Lower lobe of right lung (tissue), 2 donors: ENCODE measurements around the gene UBQLN3. TPM values are rescaled to one million over a fixed set of nuclear protein-coding genes. Genes with fewer than 3 reads are reported as not detected.

Experiments used
- ATAC-seq, 2 donors: fragments of 200-7000 bp; cut with Tn5 transposase; one replicate each; pipeline ENCODE4 v1.9.1; 2020 to 2022; ENCODE audit warnings: mild to moderate bottlenecking in 2 of 2, moderate library complexity in 2 of 2
- DNase-seq: peaks from one replicate; pipeline ENCODE4 v3.0.0-alpha.2; 2020
- H3K27ac ChIP-seq: fragments of 200-600 bp; one replicate; pipeline ENCODE4 v1.8.0; 2022
- H3K27me3 ChIP-seq: fragments of 200-600 bp; one replicate; pipeline ENCODE4 v1.8.0; 2022; ENCODE audit warnings: low read depth
- H3K36me3 ChIP-seq: fragments of 200-600 bp; one replicate; pipeline ENCODE4 v1.8.0; 2022; ENCODE audit warnings: mild to moderate bottlenecking
- H3K4me1 ChIP-seq: fragments of 200-600 bp; one replicate; pipeline ENCODE4 v1.8.0; 2022
- H3K4me3 ChIP-seq: fragments of 200-600 bp; one replicate; pipeline ENCODE4 v1.8.0; 2022; ENCODE audit warnings: mild to moderate bottlenecking
- H3K9me3 ChIP-seq: fragments of 200-600 bp; one replicate; pipeline ENCODE4 v1.8.0; 2022
- intact Hi-C: fragments of 100-400 bp; cut with DNase I; formaldehyde crosslinking; loops from one replicate; pipeline ENCODE4 v1.11.0; 2022
- total RNA-seq: library from RNA; stranded (reverse); fragmentation: NEBNext Ultra II Directional; extraction: Animal tissue kit (Norgen Biotek cat#: 25700); gene quantifications from one replicate; pipeline ENCODE4 v1.2.1, GENCODE V29; 2021
- TF ChIP-seq, protein P1 (sequence below): fragments of 200-600 bp; IDR thresholded peaks from one replicate; pipeline ENCODE4 v1.8.0; 2022; ENCODE audit warnings: antibody characterized with exemption, mild to moderate bottlenecking
- donor health status: DM: no; HTN: yes; CAD: no; lungs with severe emphysema.

Gene UBQLN3
- total RNA-seq, 1 donor from 2014 or later, result 0.50 TPM

DNA sequence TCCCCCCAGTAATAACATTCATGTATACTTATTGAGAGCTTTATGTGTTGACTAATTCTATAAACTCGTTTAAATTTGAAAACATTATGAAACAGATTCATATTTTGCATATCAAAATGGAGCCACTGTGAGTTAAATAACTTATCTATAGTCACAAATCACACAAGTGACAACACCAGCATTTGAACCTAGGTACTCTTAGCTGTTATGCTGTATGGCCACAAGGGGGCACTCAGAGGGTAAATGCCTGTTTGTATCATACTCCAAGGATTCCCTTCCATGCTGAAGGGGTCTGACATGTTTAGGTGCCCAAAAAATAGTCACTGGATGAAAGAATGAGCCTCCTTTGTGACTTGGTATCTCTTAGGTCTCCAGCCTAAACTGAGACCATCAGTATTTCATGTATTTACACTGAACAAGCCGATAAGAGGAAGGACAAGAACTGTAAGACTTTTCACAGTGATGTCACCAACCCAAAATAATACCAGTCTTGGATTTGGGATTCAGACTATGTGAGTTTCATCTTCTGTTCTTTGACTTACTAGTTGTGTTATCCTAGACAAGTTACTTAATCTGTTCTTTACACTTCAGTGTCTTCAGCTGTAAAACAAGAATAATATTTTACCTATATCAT, 33.5 kb downstream of the UBQLN3 start:
- intact Hi-C loops, result loop anchor here (10.0 kb wide), 1 partner anchor 328 kb away; the partner anchor contains the start of gene OR52N2
- ATAC-seq, result peak; percentile 72 to 78

DNA sequence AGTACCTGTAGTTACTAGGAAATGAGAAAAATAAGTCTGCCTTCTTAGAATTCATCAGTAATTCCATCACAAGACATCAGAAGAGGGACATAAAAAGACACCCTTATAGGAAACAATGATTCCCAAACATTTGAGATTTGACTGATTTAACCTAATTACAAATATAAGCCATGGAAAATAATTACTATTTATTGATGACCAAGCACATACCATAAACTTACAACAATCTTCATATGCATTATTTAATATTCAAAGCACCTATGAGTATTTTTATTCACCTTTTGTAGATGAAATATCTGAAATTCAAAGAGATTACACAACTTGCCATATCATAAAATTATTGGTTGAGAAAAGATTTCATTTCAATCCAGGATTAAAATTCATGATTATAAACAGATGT, 35.8 kb downstream of the UBQLN3 start:
- intact Hi-C loops, result loop anchor here (10.0 kb wide), 1 partner anchor 331 kb away; the partner anchor contains the start of gene OR52N2
- H3K9me3 ChIP-seq, result no peaks in the 10 kb centered on the region
- DNase-seq (no peak), ATAC-seq (no peak)
- no peaks in the 10 kb centered on the region for H3K27me3 ChIP-seq
- no peak overlapping the region for H3K27ac ChIP-seq
- H3K36me3 ChIP-seq, result no peaks in the 10 kb centered on the region
- TF ChIP-seq, protein P1, sequence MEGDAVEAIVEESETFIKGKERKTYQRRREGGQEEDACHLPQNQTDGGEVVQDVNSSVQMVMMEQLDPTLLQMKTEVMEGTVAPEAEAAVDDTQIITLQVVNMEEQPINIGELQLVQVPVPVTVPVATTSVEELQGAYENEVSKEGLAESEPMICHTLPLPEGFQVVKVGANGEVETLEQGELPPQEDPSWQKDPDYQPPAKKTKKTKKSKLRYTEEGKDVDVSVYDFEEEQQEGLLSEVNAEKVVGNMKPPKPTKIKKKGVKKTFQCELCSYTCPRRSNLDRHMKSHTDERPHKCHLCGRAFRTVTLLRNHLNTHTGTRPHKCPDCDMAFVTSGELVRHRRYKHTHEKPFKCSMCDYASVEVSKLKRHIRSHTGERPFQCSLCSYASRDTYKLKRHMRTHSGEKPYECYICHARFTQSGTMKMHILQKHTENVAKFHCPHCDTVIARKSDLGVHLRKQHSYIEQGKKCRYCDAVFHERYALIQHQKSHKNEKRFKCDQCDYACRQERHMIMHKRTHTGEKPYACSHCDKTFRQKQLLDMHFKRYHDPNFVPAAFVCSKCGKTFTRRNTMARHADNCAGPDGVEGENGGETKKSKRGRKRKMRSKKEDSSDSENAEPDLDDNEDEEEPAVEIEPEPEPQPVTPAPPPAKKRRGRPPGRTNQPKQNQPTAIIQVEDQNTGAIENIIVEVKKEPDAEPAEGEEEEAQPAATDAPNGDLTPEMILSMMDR, result no peak
- H3K4me3 ChIP-seq, result no peak overlapping the region
- no peaks in the 10 kb centered on the region for H3K4me1 ChIP-seq

More for the DNA sequence above, 33.5 kb downstream of the UBQLN3 start:
- no peak for DNase-seq
- Histone ChIP-seq H3K4me3 (no peak overlapping the region), H3K4me1 (no peaks in the 10 kb centered on the region), H3K9me3 (no peaks in the 10 kb centered on the region), H3K27me3 (no peaks in the 10 kb centered on the region), H3K36me3 (no peaks in the 10 kb centered on the region), H3K27ac (no peak overlapping the region)
- TF ChIP-seq, protein P1, result peak; percentile 83

DNA sequence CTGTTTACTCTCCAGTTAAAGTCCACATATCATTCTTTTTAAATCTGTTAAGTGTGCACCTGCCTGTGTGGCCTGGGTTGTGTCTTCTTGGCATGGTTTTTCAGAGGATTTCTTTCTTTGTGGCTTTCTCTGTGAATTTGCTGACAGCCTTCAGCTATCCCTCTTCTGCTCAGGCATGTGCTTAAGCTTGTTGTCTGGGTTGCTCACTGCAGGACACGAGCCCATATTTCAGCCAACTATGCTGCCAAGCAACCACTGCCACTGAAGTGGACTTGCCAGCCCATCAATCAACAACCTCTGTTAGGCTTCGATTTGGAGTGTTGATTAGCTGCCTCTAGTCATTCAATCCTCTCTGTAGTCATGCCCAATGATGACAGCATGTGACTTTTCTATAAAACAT, 42.2 kb downstream of the UBQLN3 start:
- Histone ChIP-seq H3K36me3 (no peaks in the 10 kb centered on the region), H3K9me3 (no peaks in the 10 kb centered on the region), H3K4me3 (no peak overlapping the region), H3K27ac (no peak overlapping the region), H3K27me3 (no peaks in the 10 kb centered on the region), H3K4me1 (no peaks in the 10 kb centered on the region)
- DNase-seq (no peak), ATAC-seq (no peak)
- intact Hi-C loops, result no loop called here
- TF ChIP-seq, protein P1, result no peak

DNA sequence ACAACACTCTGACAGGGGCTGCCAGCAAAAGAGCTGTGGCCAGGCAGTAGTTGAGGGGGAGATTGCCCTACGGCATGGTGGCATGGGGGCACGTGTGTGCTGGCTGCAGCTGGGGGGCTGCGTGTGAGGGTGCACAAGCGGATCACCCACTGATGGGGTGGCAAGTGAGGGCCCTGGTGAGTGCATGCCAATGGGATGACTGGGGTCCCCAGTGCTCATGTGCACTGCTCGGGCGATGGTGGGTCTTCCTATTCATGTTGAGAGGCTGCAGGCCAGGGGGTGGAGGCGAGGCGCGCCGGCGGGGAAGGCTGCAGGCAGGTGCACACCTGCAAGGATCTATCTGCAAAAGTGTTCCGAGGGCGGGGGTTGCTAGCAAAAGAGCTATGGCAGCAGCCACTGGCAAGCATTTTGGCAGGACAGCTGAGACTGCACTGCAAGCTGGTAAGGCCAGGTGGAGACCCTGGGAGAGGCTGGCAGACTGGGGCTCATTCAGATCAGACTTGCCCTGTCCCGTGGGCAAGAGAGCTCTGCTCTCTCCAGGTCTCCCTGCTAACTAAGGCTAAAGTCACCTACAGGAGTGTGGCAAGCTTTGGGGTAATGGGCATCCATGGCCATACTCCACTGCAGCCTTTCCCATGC, 48.7 kb downstream of the UBQLN3 start:
- H3K27ac ChIP-seq, result no peak overlapping the region
- H3K9me3 ChIP-seq, result no peaks in the 10 kb centered on the region
- DNase-seq (no peak), ATAC-seq (no peak)
- no peaks in the 10 kb centered on the region for H3K36me3 ChIP-seq
- TF ChIP-seq, protein P1, result no peak
- no peak overlapping the region for H3K4me3 ChIP-seq
- H3K4me1 ChIP-seq, result no peaks in the 10 kb centered on the region
- intact Hi-C loops, result no loop called here
- no peaks in the 10 kb centered on the region for H3K27me3 ChIP-seq

Other genes starting within 250 kb of the UBQLN3 start
- gene HBE1, start 240.0 kb downstream of the UBQLN3 start, total RNA-seq, result not detected
- not detected for gene OR51B4, start 208.0 kb downstream of the UBQLN3 start, total RNA-seq
- not detected for gene OR51B2, start 185.7 kb downstream of the UBQLN3 start, total RNA-seq
- gene OR51B5, start 166.4 kb downstream of the UBQLN3 start, total RNA-seq, result not detected
- not detected for gene OR51B6, start 158.4 kb downstream of the UBQLN3 start, total RNA-seq
- gene OR51M1, start 126.1 kb downstream of the UBQLN3 start, total RNA-seq, result not detected
- not detected for gene OR51Q1, start 87.8 kb downstream of the UBQLN3 start, total RNA-seq
- 0.41 TPM for gene OR51I1, start 68.4 kb downstream of the UBQLN3 start, total RNA-seq
- not detected for gene OR51I2, start 60.6 kb downstream of the UBQLN3 start, total RNA-seq
- not detected for gene OR52D1, start 21.3 kb downstream of the UBQLN3 start, total RNA-seq
- gene UBQLNL, start 6.7 kb upstream of the UBQLN3 start, total RNA-seq, result 1.1 TPM
- 0.35 TPM for gene OR52H1, start 38.6 kb upstream of the UBQLN3 start, total RNA-seq
- gene OR52B6, start 70.9 kb upstream of the UBQLN3 start, total RNA-seq, result not detected
- 3.7 TPM for gene TRIM6, start 86.7 kb upstream of the UBQLN3 start, total RNA-seq
- 13.7 TPM for gene TRIM34, start 115.0 kb upstream of the UBQLN3 start, total RNA-seq
- gene TRIM5, start 175.1 kb upstream of the UBQLN3 start, total RNA-seq, result 37.1 TPM
- 224 TPM for gene TRIM22, start 179.8 kb upstream of the UBQLN3 start, total RNA-seq
- not detected for gene OR56B1, start 226.5 kb upstream of the UBQLN3 start, total RNA-seq
- gene OR52N4, start 244.3 kb upstream of the UBQLN3 start, total RNA-seq, result not detected